ENCODE data around the gene SYNGAP1.

SYNGAP1 gene

GRCh38 chr6:33417903-33418689 is 1.8 kb upstream of the SYNGAP1 start, which contains the start of gene CUTA:
TSS of gene CUTA (minus strand) at chr6:33418107. CDS start at chr6:33418000, 107 bp downstream.
- Histone ChIP-seq H3K4me1 (ENCODE audit: control insufficient read depth in 2 of 2, insufficient read depth in 1 of 2, low read depth in 1 of 2, low read length in 2 of 2) (peaks cover 24 to 29% of the 10 kb centered on the region in 2 donors), H3K27me3 (ENCODE audit: control insufficient read depth in 3 of 3, insufficient read depth in 3 of 3, low read depth in 1 of 3, low read length in 3 of 3) (no peaks in the 10 kb centered on the region)

GRCh38 chr6:33418690-33419291 is 1.1 kb upstream of the SYNGAP1 start:
- no peak overlapping the region for H2BK5ac ChIP-seq (ENCODE audit: low read length)
- no peaks in the 10 kb centered on the region for H3K27me3 ChIP-seq (ENCODE audit: control insufficient read depth in 3 of 3, insufficient read depth in 3 of 3, low read depth in 1 of 3, low read length in 3 of 3)
- no peak overlapping the region for H3K23ac ChIP-seq (ENCODE audit: low read depth, low read length, poor library complexity)
- H3K4me1 ChIP-seq (ENCODE audit: control insufficient read depth in 2 of 2, insufficient read depth in 1 of 2, low read depth in 1 of 2, low read length in 2 of 2) = peaks cover 24 to 29% of the 10 kb centered on the region in 2 donors
- H3K27ac ChIP-seq (replicated peaks; ENCODE audit: low read length) = peak overlapping the region; percentile 97
- peak overlapping the region; percentile 70 to 80 for H3K4me3 ChIP-seq (ENCODE audit: low read length in 2 of 2)
- peak overlapping the region; percentile 78 for H3K18ac ChIP-seq (ENCODE audit: low read length)
- no peak overlapping the region for H3K9ac ChIP-seq (ENCODE audit: low read depth, low read length, poor library complexity)
- H3K79me1 ChIP-seq (ENCODE audit: low read depth, low read length) = peaks cover 3% of the 10 kb centered on the region
- peaks cover 29 to 53% of the 10 kb centered on the region in 2 donors for H3K36me3 ChIP-seq (replicated peaks in 1 of 2; ENCODE audit: control insufficient read depth in 2 of 2, insufficient read depth in 2 of 2, low read length in 2 of 2)
- H2AFZ ChIP-seq (ENCODE audit: low read length) = peak overlapping the region; percentile 91
- peak overlapping the region; percentile 11 for H2BK12ac ChIP-seq (ENCODE audit: low read length)
- H2BK15ac ChIP-seq (ENCODE audit: low read length) = peak overlapping the region; percentile 8
- peak overlapping the region; percentile 86 for H3K4me2 ChIP-seq (ENCODE audit: insufficient read depth, low read length, poor library complexity, severe bottlenecking)
- no CpG with 5 or more reads among the region's 8 CpGs for WGBS, 2 donors (ENCODE audit: extremely low coverage in 2 of 2, insufficient read length in 2 of 2, insufficient replicate concordance in 1 of 2)
- H3K9me3 ChIP-seq (replicated peaks in 1 of 2; ENCODE audit: control insufficient read depth in 2 of 2, insufficient read depth in 1 of 2, low read depth in 1 of 2, low read length in 2 of 2) = no peaks in the 10 kb centered on the region
- peak overlapping the region; percentile 16 for H2AK5ac ChIP-seq (ENCODE audit: low read depth, low read length)
- peak overlapping the region; percentile 3 for H2BK120ac ChIP-seq (ENCODE audit: low read depth, low read length)
- DNase-seq (ENCODE audit: low spot score) = no peak
- H4K91ac ChIP-seq (ENCODE audit: low read depth, low read length, poor library complexity) = no peak overlapping the region
- no peak overlapping the region for H4K8ac ChIP-seq (ENCODE audit: low read depth, low read length)
- no peak overlapping the region for H3K14ac ChIP-seq (ENCODE audit: low read length)
- no peak overlapping the region for H3K4ac ChIP-seq (ENCODE audit: low read length)

More at GRCh38 chr6:33417903-33418689, 1.8 kb upstream of the SYNGAP1 start, which contains the start of gene CUTA:
- Histone ChIP-seq H3K18ac (ENCODE audit: low read length) (peak within 1 kb of the TSS; percentile 78), H3K79me1 (ENCODE audit: low read depth, low read length) (no peaks in the 10 kb centered on the region), H2AFZ (ENCODE audit: low read length) (peak within 1 kb of the TSS; percentile 91), H3K27ac (replicated peaks; ENCODE audit: low read length) (peak within 1 kb of the TSS; percentile 97), H2BK120ac (ENCODE audit: low read depth, low read length) (peak within 1 kb of the TSS; percentile 35), H2BK15ac (ENCODE audit: low read length) (peak within 1 kb of the TSS; percentile 8), H2BK12ac (ENCODE audit: low read length) (peak within 1 kb of the TSS; percentile 11), H4K8ac (ENCODE audit: low read depth, low read length) (no peak within 1 kb of the TSS), H2AK5ac (ENCODE audit: low read depth, low read length) (peak within 1 kb of the TSS; percentile 89), H3K9me3 (replicated peaks in 1 of 2; ENCODE audit: control insufficient read depth in 2 of 2, insufficient read depth in 1 of 2, low read depth in 1 of 2, low read length in 2 of 2) (no peaks in the 10 kb centered on the region), H3K4me2 (ENCODE audit: insufficient read depth, low read length, poor library complexity, severe bottlenecking) (peak within 1 kb of the TSS; percentile 86), H3K9ac (ENCODE audit: low read depth, low read length, poor library complexity) (peak within 1 kb of the TSS; percentile 14), H3K23ac (ENCODE audit: low read depth, low read length, poor library complexity) (peak within 1 kb of the TSS; percentile 82), H3K4me3 (ENCODE audit: low read length in 2 of 2) (peak within 1 kb of the TSS; percentile 80 to 86), H2BK5ac (ENCODE audit: low read length) (peak within 1 kb of the TSS; percentile 80), H3K4ac (ENCODE audit: low read length) (no peak within 1 kb of the TSS), H4K91ac (ENCODE audit: low read depth, low read length, poor library complexity) (no peak within 1 kb of the TSS), H3K36me3 (replicated peaks in 1 of 2; ENCODE audit: control insufficient read depth in 2 of 2, insufficient read depth in 2 of 2, low read length in 2 of 2) (peaks cover 29 to 53% of the 10 kb centered on the region in 2 donors), H3K14ac (ENCODE audit: low read length) (no peak within 1 kb of the TSS)
- no CpG with 5 or more reads among the region's 51 CpGs for WGBS, 2 donors (ENCODE audit: extremely low coverage in 2 of 2, insufficient read length in 2 of 2, insufficient replicate concordance in 1 of 2)
- DNase-seq (ENCODE audit: low spot score) = peak; percentile 99

- Histone ChIP-seq H2AFZ (ENCODE audit: low read length) (no peak overlapping the region), H3K9ac (ENCODE audit: low read depth, low read length, poor library complexity) (peak overlapping the region; percentile 36), H2BK15ac (ENCODE audit: low read length) (no peak overlapping the region), H3K27me3 (ENCODE audit: control insufficient read depth in 3 of 3, insufficient read depth in 3 of 3, low read depth in 1 of 3, low read length in 3 of 3) (no peaks in the 10 kb centered on the region), H2AK5ac (ENCODE audit: low read depth, low read length) (no peak overlapping the region), H4K91ac (ENCODE audit: low read depth, low read length, poor library complexity) (no peak overlapping the region), H3K27ac (replicated peaks; ENCODE audit: low read length) (peak overlapping the region; percentile 69), H3K18ac (ENCODE audit: low read length) (peak overlapping the region; percentile 55), H3K23ac (ENCODE audit: low read depth, low read length, poor library complexity) (no peak overlapping the region), H3K9me3 (replicated peaks in 1 of 2; ENCODE audit: control insufficient read depth in 2 of 2, insufficient read depth in 1 of 2, low read depth in 1 of 2, low read length in 2 of 2) (no peaks in the 10 kb centered on the region), H3K4me1 (ENCODE audit: control insufficient read depth in 2 of 2, insufficient read depth in 1 of 2, low read depth in 1 of 2, low read length in 2 of 2) (peaks cover 30 to 40% of the 10 kb centered on the region in 2 donors), H4K8ac (ENCODE audit: low read depth, low read length) (no peak overlapping the region), H3K14ac (ENCODE audit: low read length) (no peak overlapping the region), H3K4me2 (ENCODE audit: insufficient read depth, low read length, poor library complexity, severe bottlenecking) (peak overlapping the region; percentile 63), H2BK120ac (ENCODE audit: low read depth, low read length) (no peak overlapping the region), H2BK5ac (ENCODE audit: low read length) (no peak overlapping the region), H3K36me3 (replicated peaks in 1 of 2; ENCODE audit: control insufficient read depth in 2 of 2, insufficient read depth in 2 of 2, low read length in 2 of 2) (peaks cover 23 to 44% of the 10 kb centered on the region in 2 donors), H3K79me1 (ENCODE audit: low read depth, low read length) (peaks cover 3% of the 10 kb centered on the region), H3K4me3 (ENCODE audit: low read length in 2 of 2) (peak overlapping the region; percentile 80 to 81), H3K4ac (ENCODE audit: low read length) (no peak overlapping the region), H2BK12ac (ENCODE audit: low read length) (no peak overlapping the region)
- no peak for DNase-seq (ENCODE audit: low spot score)
- WGBS, 2 donors (ENCODE audit: extremely low coverage in 2 of 2, insufficient read length in 2 of 2, insufficient replicate concordance in 1 of 2) = no CpG with 5 or more reads among the region's 6 CpGs
Measured at GRCh38 chr6:33420491-33421343, 852 bp downstream of the SYNGAP1 start.

Data from neuronal stem cell (in vitro differentiated cells).